NCI-H510A treated with DMSO at 0.1 percent for 48 hours (cell line): ENCODE results near the gene SIM1.
A peak's percentile ranks its signal among the peaks of the same experiment; 100 is the strongest.

ENCODE experiments used
- DNase-seq: peaks from one replicate; lab custom pipeline; 2025; lab: John Stamatoyannopoulos, UW

SIM1 gene

GRCh38 chr6:100456141-100456907 lies 8.4 kb downstream of the SIM1 start:
- DNase-seq = no peak

GRCh38 chr6:100455230-100456124 lies 9.2 kb downstream of the SIM1 start:
- DNase-seq = no peak

- DNase-seq = no peak
Measured at GRCh38 chr6:100454551-100455229, 10.0 kb downstream of the SIM1 start.

GRCh38 chr6:100453701-100454521 lies 10.8 kb downstream of the SIM1 start:
- no peak for DNase-seq

GRCh38 chr6:100452998-100453397 lies 11.7 kb downstream of the SIM1 start:
- no peak for DNase-seq

GRCh38 chr6:100451577-100451976 lies 13.1 kb downstream of the SIM1 start:
- DNase-seq = no peak

- no peak for DNase-seq
Measured at GRCh38 chr6:100449239-100449691, 15.5 kb downstream of the SIM1 start.

GRCh38 chr6:100447900-100448748 lies 16.6 kb downstream of the SIM1 start:
- no peak for DNase-seq

- no peak for DNase-seq
Measured at GRCh38 chr6:100447081-100447899, 17.4 kb downstream of the SIM1 start.

- DNase-seq = peak; percentile 23
Measured at GRCh38 chr6:100446115-100447080, 18.3 kb downstream of the SIM1 start.

- DNase-seq = no peak
Measured at GRCh38 chr6:100445512-100445911, 19.2 kb downstream of the SIM1 start.

- no peak for DNase-seq
Measured at GRCh38 chr6:100440935-100441334, 23.8 kb downstream of the SIM1 start.

GRCh38 chr6:100435299-100435698 lies 29.4 kb downstream of the SIM1 start:
- DNase-seq = no peak

- DNase-seq = no peak
Measured at GRCh38 chr6:100433726-100434435, 30.8 kb downstream of the SIM1 start.

- no peak for DNase-seq
Measured at GRCh38 chr6:100432136-100432535, 32.6 kb downstream of the SIM1 start.

GRCh38 chr6:100430962-100431361 lies 33.8 kb downstream of the SIM1 start:
- no peak for DNase-seq

- no peak for DNase-seq
Measured at GRCh38 chr6:100427452-100427851, 37.3 kb downstream of the SIM1 start.
